AG04449 (cell line): ENCODE measurements around the gene ADNP.
A peak's percentile ranks its signal among the peaks of the same experiment; 100 is the strongest.

ENCODE experiments used
- CTCF ChIA-PET: fragments of 350-600 bp; formaldehyde crosslinking; extraction: SDS; loops from one replicate; lab custom pipeline; 2021; ENCODE audit warnings: antibody characterized with exemption; lab: Yijun Ruan, JAX
- POLR2A ChIA-PET: fragments of 400-600, 350-600 bp; formaldehyde crosslinking; extraction: SDS; loops from one replicate; lab custom pipeline; 2020; ENCODE audit warnings: antibody characterized with exemption, inconsistent platforms; lab: Yijun Ruan, JAX
- DNase-seq: peaks from one replicate; pipeline ENCODE4 v3.0.0-alpha.2; 2010; ENCODE audit warnings: low read depth, low spot score
- H3K4me3 ChIP-seq: 2 replicates; pipeline ENCODE4 v1.5.1; 2011; ENCODE audit warnings: low read depth, mild to moderate bottlenecking, control low read depth, low read length
- CTCF ChIP-seq: IDR thresholded peaks from one replicate; pipeline ENCODE4 v1.5.1; 2011; ENCODE audit warnings: mild to moderate bottlenecking, moderate library complexity, low read length, control low read depth, inconsistent platforms; ENCODE audit not compliant: insufficient read depth; ENCODE audit errors: missing control alignments

Gene ADNP

GRCh38 chr20:50915424-50915823, 15.8 kb downstream of the ADNP start:
- no peak for DNase-seq
- H3K4me3 ChIP-seq = no peak overlapping the region
- CTCF ChIA-PET = interaction anchor here (0.7 to 9.4 kb wide), 6 partner anchors 11 to 127 kb away, joined by 3 to 123 read pairs (median 10); partner anchors contain the start of genes ADNP and BCAS4
- TF ChIP-seq CTCF = no peak
- POLR2A ChIA-PET = interaction anchor here (1.1 to 2.8 kb wide), 3 partner anchors 11 to 16 kb away, joined by 3 to 6 read pairs (median 5); partner anchors contain the start of gene ADNP

- POLR2A ChIA-PET = no interaction called here
- no peak for TF ChIP-seq CTCF
- CTCF ChIA-PET = interaction anchor here (0.7 to 9.4 kb wide), 4 partner anchors 12 to 120 kb away, joined by 3 to 123 read pairs (median 24); partner anchors contain the start of genes ADNP and BCAS4
- no peak overlapping the region for H3K4me3 ChIP-seq
- no peak for DNase-seq
Measured at GRCh38 chr20:50913690-50914375, 17.4 kb downstream of the ADNP start.

- ChIA-PET CTCF (interaction anchor here (1.3 to 9.4 kb wide), 6 partner anchors 13 to 117 kb away, joined by 4 to 123 read pairs (median 8); partner anchors contain the start of genes ADNP and BCAS4), POLR2A (no interaction called here)
- H3K4me3 ChIP-seq = no peak overlapping the region
- no peak for TF ChIP-seq CTCF
- DNase-seq = no peak
Measured at GRCh38 chr20:50911716-50912115, 19.5 kb downstream of the ADNP start.

- no peak overlapping the region; the same call in 1 of the 2 replicates for H3K4me3 ChIP-seq
- ChIA-PET POLR2A (interaction anchor here (0.9 to 1.0 kb wide), 2 partner anchors 18 to 47 kb away, joined by 3 read pairs; no protein-coding TSS in a partner anchor), CTCF (interaction anchor here (1.0 to 9.4 kb wide), 7 partner anchors 8 to 119 kb away, joined by 3 to 123 read pairs (median 6); partner anchors contain the start of genes ADNP and BCAS4)
- TF ChIP-seq CTCF = no peak
- peak; percentile 63 for DNase-seq
Measured at GRCh38 chr20:50911030-50911429, 20.2 kb downstream of the ADNP start.

- no peak overlapping the region for H3K4me3 ChIP-seq
- ChIA-PET CTCF (interaction anchor here (2.1 to 9.4 kb wide), 3 partner anchors 11 to 115 kb away, joined by 7 to 123 read pairs (median 9); partner anchors contain the start of gene BCAS4), POLR2A (no interaction called here)
- no peak for DNase-seq
- TF ChIP-seq CTCF = no peak
Measured at GRCh38 chr20:50909413-50909812, 21.8 kb downstream of the ADNP start.

GRCh38 chr20:50904067-50904570, 27.1 kb downstream of the ADNP start:
- no peak for DNase-seq
- CTCF ChIA-PET = interaction anchor here (1.0 kb wide), 1 partner anchor 25 kb away, joined by 4 read pairs; no protein-coding TSS in a partner anchor
- H3K4me3 ChIP-seq = no peak overlapping the region
- POLR2A ChIA-PET = no interaction called here
- no peak for TF ChIP-seq CTCF
